ENCODE measurements around the gene NUAK1.

The NUAK1 gene

DNA sequence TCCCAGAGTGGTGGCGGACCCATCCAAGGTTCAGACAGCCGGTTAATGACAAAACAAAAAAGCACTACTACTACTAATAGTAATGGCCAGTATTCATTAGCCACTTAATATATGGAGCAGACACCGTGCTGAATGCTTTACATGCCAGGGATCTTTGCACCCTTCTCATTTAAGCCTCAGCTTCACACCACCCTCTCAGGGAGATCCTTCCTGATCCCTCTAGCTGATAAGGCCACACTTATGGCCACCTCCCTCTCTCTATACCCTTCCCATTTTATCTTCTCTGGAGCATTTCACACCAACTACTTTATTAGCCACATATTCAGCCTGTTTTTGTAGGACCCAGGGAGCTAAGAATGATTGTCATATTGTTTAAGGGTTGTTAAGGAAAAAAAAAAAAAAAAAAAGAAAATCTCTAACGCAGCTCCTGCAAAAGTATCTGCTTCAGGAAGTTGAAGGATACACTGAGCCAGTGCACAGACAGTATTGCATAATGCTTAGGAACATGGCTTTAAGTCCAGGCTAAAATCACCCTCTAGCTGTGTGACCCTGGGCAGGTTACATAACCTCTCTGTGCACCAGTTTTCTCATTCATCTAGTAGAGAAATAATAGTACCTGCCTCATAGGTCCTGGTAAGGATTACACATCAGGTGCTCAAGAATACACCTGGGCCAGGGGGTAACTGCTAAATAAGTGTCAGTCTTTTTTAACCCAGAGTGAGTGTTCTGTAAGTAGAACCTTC, 29.4 kb downstream of the NUAK1 start:
- no peak for DNase-seq

- no peak for DNase-seq
Measured at GRCh38 chr12:106108185-106108835, 30.4 kb downstream of the NUAK1 start.

GRCh38 chr12:106107566-106107965, 31.2 kb downstream of the NUAK1 start:
- DNase-seq: no peak

GRCh38 chr12:106106892-106107291, 31.9 kb downstream of the NUAK1 start:
- no peak for DNase-seq

- no peak for DNase-seq
Measured at GRCh38 chr12:106106061-106106566, 32.6 kb downstream of the NUAK1 start.

- no peak for DNase-seq
Measured at GRCh38 chr12:106101803-106102202, 37.0 kb downstream of the NUAK1 start.

DNA sequence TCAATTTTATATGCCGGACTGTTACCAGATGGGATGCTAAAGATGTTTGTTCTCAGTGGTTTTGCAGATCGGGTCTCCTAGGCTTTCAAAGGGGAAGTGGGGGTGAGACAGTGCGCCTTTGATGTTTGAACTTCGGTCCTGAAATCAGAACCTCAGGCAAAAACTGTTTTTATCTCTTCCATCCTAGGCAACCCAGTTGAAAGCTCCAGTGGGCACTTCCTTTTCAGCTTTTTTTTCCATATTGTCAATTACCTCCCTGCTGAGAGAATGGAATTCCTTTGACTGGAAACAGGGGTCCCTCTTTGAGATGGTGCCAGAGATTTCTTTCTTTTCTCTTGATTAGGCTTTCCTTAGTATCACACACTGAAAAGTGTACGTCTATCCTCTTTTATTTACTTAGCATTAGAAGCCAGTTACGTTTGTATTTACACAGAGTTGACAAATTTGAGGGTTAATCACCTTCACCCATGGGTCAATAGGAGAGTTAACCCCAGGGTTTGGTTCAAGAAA, 40.0 kb downstream of the NUAK1 start:
- no peak for DNase-seq

DNA sequence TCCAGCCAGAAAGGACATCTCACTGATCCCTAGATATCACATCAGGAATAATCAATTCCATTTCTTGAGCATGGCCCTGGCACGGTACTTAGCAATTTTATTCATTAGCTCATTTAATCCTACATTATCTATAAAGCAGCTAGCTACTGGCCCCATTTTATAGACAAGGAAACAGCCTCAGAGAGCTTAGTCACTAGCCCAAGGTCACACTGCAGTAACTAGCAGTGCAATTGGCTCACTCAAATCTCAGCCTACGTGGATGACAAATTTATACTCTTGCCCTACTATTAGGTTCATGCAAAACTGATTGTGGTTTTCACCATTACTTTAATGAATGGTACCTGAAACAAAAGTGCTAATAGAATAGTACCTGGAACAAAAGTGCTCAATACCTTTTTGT, 41.7 kb downstream of the NUAK1 start:
- no peak for DNase-seq

GRCh38 chr12:106096376-106096775, 42.4 kb downstream of the NUAK1 start:
- DNase-seq: no peak

DNA sequence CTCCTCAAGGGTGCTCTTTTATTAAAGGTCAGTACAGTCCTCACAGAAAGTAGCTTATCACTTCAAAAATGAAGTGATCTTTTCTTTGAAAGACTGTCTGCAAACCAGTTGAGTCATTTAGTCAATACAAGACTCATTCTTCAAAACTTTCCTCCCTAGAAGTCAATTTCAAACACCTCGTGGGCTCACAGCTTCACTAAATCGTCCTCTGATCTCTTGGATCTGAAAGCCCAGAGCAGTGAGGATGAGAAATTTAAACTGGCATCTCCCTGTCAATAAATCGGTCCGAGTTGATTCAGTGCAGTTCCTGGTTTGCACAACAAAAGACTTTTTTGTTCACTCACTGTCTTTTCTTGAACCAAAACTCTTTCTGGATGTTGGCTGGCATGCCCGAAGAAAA, 44.5 kb downstream of the NUAK1 start:
- no peak for DNase-seq

GRCh38 chr12:106093246-106093645, 45.5 kb downstream of the NUAK1 start:
- no peak for DNase-seq

DNA sequence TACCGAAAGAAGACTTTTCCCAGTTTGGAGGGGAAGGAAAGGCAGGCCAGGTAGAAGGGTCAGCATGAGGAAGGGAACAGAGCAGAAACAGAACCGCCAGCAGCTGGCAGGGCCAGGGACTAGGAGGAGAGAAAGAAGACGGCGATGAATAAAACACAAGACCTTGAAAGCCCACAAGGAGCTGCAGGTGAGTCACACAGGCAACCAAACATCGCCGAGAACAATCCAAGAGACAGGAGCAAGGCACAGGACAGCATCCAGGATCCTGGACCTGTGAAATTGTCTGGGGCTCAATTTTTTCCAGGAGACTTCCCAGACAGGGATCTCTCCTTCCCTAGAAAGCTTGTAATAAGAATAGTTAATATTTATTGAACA, 47.3 kb downstream of the NUAK1 start:
- no peak for DNase-seq

GRCh38 chr12:106090591-106091445, 47.9 kb downstream of the NUAK1 start:
- DNase-seq: no peak

DNA sequence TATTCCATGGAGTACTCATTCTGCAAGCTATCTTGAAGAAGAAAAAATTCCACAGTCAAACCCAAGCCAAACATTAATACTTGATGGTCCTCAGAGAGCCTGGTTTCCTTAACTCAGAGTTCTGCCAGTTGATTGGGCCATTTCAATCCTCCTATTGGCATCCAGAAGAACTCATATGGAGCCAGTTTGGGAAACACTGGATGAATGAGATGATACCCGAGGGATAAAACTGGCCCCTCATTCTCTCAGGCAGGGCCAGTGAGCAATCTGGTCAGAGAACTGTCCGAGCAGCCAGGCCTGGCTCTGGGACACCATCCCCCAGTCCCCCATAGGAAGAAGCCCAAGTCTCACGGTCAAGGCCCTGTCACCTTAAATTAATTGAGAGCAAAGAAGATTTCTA, 48.8 kb downstream of the NUAK1 start:
- no peak for DNase-seq

DNA sequence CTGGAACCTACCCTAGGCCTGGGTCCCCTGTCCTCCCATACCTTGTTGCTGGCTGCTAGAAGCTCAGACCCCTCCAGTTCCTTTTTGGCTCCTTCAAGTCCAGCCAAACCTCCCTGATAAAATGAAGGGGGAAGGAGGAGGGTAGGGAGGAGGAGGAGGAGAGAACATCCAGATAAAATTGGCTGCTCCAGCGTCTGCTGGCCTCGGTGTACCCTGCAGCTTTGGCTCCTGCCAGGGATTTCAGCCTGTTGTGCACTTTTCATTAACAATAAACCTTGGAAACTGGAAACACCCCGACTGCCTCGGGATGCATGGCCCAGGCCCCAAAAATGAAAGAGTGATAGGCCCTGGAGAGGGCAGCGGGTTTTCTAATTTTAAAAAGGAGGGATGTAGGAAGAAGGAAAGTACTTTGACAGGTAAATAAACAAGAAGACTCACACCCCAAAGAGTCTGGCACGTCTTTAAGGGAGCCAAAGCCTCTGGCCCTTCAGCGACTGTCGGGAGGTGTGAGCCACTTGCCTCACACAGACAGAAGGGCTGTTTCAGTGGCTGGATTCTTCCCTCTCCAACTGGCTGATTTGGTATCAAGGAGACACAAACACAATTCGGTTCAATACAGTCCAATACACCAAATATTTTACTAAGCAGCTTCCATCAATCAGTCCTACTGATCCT, 49.8 kb downstream of the NUAK1 start:
- DNase-seq: no peak

DNA sequence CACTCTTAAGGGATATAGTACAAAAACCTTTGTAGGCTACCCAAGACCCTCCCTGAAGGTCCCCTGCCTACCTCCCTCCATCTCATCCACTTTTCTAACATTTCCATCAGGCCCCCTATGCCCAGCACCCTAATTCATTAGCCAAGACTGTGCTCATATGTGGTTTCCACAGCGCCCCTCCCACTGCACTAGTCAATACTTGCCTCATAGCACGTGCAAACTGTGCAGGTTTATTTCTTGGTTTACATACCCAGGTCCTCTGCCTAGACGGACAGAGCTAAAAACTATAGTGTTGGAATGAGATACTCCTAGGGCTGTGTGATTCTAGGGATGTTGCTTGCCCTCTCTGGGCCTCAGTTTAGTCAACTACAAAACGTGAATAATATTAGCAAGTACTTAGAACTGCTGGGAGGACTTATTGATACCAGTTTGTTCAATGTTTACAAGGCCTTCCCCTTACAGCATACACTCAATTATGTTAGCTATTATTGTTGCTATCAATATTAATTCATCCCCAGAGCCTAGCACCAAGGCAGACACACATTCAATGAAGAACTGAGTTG, 50.4 kb downstream of the NUAK1 start:
- no peak for DNase-seq

- no peak for DNase-seq
Measured at GRCh38 chr12:106086696-106087095, 52.1 kb downstream of the NUAK1 start.

DNA sequence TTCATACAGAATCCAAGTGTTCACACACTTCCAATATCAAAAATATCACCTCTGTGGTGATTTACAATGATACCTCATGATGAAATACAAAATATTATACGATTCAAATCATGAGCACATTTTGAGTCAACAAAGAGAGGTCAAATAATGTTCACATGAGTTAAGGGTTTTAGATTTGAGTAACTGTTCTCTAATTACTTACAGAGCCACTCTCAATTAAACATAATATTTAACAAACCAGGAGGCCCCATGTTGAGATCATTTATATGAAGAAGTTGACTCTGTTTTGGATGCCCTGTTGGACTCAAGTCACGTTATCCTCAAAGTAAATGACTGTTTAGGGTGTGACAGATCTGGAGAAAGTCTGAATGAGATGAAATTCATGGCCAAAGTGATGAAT, 53.5 kb downstream of the NUAK1 start:
- DNase-seq: no peak

DNA sequence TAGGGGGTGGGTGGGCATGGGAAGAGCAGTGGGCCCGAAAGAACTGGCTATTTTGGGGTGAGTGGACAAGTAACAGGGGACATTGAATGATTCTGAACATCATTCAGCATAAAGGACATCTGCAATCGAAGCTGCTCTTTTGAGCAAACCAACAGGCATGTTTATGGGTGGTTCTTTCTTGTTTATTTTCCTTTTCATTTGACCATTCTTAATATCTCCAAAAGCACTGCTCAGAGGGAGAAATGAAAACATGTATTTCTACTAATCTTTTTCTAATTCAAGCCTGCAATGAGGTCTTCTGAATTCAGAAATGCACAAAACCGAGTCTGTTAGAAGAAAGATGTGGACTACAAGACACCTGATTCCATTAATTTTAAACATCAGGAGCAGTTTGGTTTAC, 54.0 kb downstream of the NUAK1 start:
- DNase-seq: no peak

DNA sequence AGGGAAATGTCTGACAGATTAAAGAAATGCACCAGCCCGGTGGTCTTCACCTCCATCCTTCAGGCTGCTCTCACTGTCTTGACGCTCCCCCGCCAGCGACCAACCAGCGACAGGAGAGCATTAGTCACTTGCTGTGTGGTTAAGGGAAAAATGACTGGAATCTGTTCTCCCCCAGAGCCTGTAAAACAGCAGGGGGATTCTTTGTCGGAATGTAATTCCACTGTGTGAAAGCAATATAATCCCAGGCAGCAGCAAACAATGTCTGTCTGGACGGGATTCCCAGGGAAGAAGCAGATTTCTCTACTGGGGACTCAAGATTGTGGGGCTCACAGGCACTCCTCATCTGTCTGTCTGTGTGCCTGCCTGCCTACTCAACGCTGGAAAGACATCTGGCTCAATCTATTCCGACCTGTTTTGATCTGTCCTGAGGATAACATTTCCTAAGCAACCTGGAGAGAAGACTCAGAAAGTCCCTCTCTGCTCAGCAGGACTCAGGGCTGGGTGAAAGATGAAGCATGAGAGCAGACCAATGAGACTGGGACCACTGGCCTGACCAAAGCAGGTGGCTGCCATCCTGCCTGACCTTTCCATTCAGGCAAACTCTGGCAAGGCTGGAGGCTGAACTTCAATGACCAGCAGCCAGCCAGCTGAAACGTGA, 54.6 kb downstream of the NUAK1 start:
- no peak for DNase-seq

DNA sequence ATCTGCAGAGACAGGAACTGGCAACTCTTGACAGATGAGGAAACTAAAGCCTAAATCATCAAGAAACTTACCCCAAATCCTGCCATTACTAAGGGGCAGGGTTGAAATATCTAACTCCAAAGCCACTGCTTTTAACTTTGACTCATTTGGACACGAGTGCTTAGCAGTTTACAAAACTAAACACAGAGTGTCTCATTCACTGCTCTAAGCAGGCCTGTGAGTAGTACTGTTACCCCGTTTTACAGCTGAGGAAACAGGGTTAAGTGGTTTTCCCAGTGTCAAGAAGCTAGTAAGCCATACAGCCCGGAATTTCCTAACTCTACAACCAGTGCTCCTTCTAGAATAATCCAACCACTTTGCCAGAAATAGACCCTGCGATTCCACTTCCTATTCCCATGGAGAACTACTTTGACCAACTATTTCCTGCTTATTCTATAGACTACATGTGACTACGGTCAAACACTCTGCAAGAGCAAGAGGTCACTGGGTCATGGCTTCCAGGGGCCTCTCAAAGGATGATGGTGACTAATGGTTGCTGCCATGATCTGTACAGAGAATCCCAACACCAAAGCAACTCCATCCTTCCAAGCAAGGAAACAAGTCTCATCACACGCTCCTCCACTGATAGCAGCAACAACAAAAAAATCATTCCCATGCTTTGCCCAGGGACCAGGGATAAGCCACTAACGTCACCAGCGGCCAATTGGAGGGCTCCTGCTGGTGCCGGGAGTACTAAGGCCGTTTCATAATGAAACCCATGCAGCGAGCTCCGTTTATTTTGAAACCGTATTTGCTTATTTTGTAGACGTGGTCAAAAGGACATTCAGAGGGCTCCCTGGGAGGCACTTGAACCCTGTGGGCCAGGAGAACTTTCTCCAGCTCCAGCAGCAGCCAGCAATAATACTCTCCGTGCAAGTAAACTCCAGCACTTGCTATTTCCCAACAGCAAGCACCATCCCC, 56.3 kb downstream of the NUAK1 start:
- DNase-seq: no peak
